GM19099 (cell line): ENCODE measurements around the gene TTYH3.

Source experiments
- POLR2A ChIP-seq: IDR thresholded peaks from 3 replicates; pipeline ENCODE4 v1.6.1; 2011; ENCODE audit warnings: low read depth; ENCODE audit not compliant: insufficient read length; ENCODE audit errors: extremely low read depth

Gene TTYH3

DNA sequence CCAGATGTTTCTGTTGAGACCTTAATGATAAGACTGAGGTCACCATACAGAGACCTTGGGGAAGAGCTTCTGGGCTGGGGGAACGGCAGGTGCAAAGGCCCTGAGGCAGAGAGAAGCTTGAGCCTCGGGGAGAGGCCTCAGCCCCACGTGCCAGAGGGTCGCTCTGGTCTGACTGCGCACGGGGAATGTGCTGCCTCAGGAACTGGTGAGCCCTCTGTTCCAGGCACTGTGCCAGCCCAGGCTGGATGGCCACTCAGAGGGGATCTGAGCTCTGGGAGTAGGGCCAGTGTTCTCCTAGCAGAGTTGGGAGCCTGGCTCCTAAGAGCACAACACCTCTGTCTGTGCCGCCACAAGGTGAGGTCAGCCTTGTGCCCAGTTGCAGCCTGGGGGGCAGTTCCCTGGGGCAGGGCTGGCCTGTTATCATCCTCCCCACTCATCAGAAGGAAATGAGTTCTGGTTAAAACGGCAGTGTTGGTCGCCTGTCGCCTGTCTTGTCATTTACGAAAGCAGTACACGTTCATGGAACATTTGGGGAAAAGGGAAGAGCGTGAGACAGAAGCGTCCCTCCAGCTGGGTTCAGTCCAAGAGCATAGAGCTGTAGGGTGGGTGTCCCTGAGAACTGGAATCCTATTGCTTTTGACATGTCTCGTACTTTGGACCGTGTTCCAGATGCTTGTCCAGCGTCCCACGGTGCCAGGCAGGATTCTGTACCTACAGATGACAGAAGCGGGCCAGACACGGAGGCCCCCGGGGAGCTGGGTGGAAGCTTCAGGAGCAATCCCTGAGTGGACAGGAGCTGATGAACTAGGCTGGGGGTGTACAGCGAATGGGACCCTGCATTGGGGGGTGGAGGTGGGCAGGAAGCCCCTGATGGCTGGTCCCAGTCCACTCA is 4.3 kb downstream of the TTYH3 start:
- no peak for TF ChIP-seq POLR2A

DNA sequence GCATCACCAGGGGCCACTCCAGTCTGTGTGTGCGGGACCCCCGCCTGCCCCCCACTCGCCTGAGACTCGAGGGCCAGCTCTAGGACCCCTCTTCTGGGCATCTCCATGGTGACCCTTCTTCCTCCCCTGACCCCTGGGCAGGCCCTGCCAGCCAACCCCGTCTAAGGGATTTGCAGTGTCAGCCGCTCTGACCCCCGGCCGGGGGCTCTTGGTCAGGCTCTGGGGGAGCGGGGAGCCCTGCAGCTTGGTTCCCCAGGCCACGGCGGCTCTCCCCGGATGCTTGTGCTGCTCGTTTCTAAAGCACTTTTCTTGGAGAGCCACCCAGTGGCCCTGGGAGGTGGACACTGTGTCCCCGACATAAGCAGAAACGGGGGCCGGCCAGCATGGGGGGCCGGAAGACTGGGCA is 5.3 kb downstream of the TTYH3 start:
- TF ChIP-seq POLR2A: no peak

DNA sequence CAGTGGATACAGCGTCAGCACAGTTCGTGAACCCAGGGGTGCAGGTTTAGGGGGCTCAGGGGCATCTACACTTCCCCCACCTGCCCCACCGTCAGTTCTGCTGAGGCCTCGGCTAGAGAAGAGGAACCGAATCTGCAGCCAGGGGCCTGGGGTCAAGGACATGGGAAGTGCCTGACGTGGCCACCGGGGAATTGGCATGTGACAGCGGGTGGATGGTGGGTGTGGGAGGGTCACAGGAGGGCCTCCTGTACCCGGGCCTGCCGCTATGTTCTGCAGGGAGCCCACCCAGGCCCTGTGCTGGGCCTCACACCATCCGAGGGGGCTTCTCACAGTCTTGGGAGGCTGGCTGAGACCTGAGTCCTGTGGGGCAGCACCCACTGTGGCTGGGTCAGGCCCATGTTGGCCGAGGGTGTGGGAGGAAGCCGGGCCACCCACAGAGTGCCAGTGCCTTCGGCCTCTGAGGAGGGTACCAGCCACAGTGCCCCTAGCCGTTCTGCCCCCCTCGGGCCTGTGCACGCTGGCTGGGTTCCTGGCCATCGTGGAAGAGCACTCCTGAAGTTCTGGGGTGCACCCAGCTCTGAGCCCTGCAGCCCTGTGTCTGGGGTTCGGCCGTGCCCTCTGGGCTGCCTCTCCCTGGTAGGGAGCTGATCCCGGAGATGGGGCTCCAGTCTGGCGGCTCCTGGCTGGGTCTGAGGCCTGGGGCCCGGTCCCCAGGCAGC is 5.9 kb downstream of the TTYH3 start:
- no peak for TF ChIP-seq POLR2A

DNA sequence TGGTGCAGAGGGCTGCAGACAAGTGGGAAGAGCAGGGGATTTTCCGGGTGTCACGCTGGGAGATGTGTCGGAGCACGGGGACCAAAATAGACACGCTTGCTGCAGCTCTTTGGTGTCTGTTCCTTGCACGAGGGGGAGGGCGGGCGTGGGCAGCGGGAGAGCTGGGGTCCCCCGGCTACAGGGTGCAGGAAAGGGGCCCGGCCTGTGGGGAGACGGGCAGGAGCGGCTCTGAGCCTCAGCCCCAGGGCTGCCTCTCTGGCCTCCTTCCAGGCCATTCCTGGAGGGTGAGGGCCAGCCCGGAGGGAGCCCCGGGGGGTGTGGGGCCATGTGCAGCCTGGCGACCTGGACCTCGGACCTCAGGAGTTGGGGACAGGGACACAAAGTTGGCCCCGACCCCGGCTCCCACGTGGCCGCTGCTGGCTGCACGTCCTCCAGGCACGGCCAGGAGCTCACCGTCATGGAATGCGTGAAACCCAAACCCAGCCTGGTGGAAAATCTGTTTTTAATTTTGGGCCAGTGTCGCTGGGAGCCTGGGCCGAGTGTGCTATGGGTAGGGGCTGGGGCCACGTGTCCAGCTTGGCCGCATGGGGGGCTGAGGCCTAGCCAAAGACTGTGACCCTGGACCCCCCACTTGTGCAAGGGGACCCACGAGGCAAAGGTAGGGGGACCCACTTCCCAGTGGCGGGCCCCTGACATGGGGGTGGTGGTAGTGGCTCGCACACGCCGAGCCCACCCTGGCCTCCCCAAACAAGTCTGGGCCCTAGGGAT is 6.6 kb downstream of the TTYH3 start:
- no peak for TF ChIP-seq POLR2A

DNA sequence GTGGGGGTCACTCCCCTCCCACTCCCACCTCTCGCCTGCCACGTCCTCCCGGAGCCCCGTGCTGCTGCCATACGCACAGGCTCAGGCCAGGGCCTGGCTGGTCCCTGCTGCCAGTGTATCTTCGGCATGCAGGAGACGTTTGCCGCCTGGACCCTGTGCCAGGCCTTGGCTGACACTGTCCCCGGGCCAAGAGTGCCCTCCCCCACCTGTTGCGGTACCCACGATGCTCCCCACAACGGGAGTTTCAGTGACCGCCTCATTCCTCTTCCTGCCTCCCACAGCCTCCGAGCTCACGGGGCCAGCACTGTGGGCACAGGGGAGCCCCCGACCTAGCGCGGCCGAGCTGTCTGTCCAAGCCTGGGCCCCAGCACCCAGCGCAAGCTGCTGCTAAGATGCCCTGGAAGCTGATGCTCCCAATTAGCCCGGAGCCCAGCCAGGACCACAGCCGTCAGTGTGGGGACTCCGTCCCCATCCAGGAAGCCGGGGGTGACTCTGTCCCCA is 7.4 kb downstream of the TTYH3 start:
- TF ChIP-seq POLR2A: no peak

DNA sequence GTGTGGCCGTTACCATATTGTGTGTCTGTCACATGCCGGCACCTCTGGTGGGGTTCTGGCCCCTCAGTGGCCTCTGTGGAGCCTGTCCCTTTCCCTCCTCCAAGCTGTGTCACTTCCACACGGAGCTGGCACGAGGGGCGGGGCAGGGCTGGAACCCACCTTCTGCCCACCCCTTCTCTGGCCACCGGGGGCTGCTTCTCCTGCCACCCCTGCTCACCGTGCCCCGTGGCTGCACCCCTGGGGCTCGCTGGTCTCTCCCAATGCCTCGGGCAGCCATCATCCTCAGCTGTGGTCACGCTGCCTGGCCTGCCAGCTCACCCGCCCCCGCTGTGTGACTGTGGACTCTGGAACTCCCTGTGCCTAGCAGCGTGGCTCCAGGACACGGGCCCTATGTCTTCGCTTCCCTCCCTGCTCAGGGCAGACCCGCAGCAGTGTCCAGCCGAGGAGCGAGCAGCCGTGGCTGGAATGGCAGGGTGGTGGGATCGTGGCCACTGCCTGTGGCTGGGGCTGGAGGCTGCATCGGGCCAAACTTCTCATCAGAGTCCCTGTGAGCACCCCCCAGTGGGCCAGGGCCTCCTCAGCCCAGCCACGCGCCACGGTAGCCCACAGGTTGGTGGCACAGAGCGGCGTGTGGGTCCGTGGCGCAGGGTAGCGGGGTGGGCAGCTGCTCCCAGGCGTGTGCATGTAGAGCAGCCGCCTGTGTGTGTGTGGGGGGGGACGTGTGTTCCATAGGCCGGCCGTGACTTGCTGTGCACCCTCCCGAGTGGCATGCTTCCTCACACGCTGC is 8.1 kb downstream of the TTYH3 start:
- TF ChIP-seq POLR2A: no peak

DNA sequence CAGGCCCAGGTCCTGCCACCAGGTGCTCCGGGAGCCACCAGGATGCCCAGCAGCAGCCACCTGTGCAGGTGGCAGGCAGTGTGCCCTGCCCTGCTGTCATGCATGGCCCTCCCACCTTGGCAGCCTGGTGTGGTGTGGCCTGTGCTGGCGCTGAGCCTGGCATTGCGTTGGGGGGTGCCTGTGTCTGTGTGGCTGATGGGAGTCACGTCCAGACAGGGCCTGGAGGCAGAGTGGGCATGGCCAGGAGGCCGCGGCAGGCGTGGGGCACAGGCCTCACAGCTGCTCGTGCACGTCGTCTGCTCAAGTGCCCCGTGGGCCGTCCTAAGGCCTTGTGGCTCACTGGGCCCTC is 8.7 kb downstream of the TTYH3 start:
- no peak for TF ChIP-seq POLR2A

DNA sequence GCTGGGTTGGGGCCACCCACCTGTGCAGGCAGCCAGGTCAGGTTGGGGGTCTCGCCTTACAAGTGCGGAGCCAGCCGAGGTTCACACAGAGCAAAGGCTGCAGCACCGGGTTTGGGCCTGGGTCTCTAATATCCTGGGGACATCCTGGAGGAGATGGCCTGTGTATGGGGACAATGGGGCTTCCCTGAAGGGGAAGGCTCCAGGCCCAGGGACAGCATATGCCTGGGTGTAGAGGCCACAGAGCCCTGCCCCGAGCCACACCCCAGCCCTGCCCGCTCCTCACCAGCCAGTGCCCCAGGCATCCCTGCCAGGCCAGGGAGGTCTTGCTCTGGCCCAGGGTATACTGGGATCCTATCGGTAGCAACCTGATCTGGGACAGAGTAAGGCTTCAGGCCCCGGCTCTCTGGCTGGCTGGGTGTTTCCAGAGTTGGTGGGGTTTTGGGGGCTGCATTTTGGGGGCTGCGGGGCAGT is 9.1 kb downstream of the TTYH3 start:
- no peak for TF ChIP-seq POLR2A

DNA sequence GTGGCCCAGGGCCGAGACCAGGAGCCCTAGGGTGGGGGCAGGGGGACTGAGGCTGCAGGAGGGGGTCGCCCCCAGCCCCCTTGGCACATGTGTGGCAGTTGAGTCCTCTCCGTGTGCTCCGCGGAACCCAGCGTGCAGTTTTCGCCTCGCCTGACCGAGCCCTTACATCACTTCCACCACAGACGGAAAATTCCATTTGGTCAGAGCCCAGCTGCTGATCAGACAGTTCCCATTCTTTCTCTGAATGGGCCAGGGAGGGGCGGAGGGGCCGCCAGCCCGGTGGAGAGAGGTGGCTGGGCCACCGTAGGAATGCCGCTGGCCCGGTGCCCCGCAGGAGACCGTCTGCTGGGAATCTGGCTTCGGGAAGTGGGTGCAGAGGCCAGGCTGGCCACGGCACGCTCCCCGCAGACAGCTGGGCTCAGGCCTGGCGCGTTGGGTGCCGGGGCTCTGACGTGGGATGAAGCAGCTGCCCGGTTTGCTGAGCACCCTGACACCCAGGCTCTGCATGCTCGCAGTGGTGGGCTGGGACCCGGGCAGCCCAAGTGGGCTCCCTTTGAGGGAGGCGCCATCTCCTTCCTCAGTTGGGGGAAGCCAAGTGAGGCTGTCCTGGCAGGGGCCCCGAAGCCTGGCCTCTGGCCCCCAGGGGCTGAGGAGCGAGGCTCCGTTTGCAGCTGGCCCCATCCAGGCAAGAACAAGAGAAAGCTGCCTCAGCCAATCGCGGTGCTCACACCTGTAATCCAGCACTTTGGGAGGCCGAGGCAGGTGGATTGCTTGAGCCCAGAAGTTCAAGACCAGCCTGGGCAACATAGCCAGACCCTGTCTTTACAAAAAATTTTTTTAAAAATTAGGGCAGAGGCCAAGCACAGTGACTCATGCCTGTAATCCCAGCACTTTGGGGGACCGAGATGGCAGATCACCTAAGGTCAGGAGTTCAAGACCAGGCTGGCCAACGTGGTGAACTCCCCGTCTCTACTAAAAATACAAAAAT is 9.9 kb downstream of the TTYH3 start:
- no peak for TF ChIP-seq POLR2A

DNA sequence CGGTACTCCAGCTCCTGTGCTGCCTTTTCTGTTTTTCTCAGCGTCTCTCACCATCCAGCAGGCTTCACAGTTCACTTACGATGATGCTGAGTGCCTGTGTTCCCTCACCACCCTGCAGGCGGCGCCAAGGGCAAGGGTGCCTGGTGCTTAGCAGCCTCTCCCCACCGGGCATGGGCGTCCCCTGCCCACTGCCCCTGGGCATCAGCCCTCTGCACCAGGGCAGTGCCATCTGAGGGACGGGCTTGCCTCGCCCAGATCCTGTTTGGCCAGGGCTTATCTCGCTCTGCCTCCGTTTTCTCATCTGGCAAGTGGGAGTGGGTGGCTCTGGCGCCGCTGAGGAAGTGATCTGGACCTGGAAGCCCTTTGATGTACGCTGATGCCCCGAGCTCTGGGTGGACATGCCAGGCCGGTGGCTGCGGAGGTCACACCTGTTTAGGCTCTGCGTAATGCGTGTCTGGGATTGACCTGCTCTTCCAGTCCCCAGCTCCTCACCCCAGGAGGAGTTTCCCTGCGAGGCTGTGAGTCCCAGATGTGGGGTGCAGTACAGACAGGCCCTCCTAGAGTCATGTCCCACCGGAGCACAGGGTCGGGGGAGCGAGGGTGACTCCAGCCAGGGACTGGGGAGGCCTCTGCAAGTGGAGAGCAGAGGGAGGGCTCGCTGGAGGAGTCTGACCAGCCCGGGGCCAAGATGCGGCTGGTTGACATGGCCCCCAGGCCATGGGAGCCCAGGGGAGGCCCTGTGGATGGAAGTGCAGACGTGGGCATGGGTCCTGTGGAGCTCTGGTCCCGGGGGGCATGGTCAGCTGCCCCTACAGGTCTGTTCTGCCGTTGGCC is 11.8 kb downstream of the TTYH3 start:
- TF ChIP-seq POLR2A: no peak

DNA sequence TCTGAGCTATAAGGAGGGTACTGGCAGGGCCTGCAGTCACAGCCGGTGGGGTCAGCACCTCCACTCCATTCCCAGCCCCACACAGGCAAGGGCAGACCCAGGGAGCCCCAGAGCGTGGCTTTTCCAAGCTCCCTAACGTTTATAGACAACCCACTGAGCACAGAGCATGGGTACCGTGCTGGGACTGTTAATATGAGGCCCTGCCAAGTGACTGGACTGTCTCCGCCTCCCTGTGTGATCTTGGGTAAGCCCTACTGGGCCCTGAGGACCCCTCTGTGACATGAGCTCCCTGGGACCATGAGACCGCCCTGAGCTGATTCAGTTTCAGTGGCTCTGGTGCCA is 12.4 kb downstream of the TTYH3 start:
- TF ChIP-seq POLR2A: no peak

DNA sequence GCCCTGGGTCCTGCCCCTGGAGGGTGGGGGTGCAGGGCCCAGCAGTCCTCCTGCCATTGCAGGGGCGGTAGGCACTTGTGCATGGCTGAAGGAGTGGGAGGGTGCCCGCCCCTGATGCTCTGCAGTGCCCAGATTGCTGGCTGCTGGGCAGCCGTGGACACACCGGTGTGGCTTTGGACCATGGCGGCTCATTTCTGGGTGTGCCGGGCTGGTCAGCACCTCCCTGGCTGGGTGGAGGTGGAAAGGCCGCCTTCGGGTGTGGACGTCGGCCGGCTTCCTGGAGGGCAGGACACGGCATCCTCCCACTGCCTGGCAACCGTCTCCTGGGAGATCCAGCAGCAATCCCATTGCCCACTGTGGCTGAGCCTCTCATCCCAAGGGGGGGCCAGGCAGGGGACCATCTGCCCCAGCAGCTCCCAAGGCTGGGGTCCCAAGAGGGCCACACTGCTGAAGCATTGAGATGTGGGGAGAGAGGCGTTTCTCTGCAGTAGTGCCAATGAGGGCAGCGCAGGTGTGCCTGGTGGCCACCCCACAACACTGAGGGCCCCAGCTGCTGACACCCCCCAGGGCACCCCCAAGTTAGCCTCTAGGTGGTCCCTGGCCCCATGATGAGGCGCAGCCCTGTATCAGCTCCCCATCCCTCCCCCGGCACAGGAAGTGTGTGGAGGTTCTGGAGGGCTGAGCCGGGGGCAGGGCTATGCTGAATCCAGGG is 12.9 kb downstream of the TTYH3 start:
- TF ChIP-seq POLR2A: no peak
